ENCODE results near the gene TMEM154.
"Not testable (repeated sequence)": the region's sequence is repeated elsewhere in the genome, so short reads cannot be mapped to it uniquely, and the experiment has no call there.

The TMEM154 gene

DNA sequence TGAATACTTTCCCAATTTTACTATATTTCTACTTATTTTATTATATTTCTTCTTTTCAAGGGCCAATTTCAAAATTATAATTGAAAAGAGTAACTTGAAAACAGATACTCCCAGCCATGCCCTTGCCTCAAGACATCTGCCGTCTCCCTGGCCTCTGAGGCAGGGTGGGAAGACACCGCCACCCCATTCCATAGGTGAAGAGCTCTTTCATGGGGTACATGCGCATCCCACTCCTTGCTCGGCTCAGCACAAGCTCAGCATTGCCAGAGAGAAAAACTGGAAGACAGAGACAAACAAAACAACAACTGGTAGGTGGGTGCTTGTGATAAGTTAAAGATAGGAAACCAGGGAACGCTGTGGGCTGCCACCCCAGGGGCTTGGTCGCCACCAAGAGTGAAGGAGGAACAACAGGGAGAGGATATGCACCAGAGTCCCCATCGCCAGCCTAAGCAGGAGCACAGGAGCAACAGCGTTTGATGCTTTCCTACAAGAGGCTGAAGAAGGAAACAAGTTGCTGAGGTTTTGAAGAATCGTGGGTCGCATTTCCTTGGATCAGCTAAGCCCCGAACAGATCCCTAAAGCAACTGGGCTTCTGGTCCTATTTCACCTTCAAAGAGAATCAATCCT lies 11.3 kb downstream of the TMEM154 start:
- DNase-seq (ENCODE audit: low read depth in 1 of 2, low spot score in 1 of 2) = no peak

DNA sequence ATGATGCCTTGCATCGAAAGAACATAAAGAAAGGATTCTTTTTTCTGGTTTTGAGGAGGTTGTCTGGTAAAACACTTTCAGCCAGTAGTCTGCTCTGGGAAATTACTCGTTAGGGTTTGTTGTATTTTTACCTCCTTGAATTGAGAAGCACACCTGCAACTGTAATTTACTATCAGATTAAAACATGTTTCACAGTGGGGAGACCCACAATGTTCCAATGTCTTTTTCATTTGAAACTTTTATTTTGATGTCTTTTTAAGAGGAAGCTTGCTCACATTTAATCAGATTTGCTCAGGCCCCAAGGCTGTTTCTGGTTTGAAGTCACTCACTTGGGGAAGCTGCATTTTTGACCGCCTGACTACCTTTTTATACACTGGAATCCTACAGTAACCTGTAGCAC lies 12.0 kb downstream of the TMEM154 start:
- DNase-seq (ENCODE audit: low read depth in 1 of 2, low spot score in 1 of 2) = no peak

DNA sequence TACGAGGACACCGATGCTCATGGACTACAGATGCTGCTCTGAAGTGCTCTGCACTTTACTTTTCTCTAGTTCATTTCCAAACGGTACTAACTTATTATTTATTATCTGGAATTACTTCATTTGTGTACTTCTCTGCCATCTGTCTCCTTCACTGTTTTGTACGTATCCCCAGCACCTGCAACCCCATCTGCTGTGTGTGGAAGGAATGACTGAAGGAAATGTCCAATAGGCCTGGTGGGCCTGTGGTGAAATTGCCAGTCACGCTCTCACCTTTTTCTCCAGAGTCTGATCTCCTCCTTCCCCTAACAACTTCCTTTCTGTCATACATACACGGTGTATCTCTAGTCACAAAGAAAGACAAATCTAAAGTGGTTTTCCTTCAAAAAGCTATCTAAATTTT lies 12.9 kb downstream of the TMEM154 start:
- no peak for DNase-seq (ENCODE audit: low read depth in 1 of 2, low spot score in 1 of 2)

DNA sequence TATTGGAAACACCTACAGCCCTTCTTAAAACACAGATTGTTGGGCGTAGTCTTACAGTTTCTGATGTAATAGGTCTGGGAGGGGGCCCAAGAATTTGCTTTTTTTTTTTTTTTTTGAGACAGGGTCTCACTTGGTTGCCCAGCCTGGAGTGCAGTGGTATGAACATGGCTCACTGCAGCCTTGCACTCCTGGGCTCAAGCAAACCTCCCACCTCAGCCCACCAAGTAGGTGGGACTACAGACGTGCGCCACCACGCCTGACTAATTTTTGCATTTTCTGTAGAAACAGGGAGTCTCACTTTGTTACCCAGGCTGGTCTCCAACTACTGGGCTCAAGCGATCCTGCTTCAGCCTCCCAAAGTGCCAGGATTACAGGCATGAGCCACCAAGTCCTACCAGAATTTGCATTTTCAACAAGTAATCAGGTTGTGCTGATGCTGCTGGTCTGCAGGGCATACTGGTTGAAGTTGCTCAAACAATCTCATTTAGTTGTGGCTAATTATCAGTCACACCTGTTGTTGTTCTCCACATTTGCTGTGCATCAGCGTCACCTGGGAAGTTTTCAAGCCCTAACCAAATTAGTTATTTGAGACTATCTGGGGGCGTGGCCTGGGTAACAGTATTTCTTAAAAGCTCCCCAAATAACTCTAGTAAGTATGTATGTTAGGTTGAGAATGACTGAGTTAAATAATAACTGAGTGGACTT lies 14.0 kb downstream of the TMEM154 start:
- DNase-seq (ENCODE audit: low read depth in 1 of 2, low spot score in 1 of 2) = no peak

DNA sequence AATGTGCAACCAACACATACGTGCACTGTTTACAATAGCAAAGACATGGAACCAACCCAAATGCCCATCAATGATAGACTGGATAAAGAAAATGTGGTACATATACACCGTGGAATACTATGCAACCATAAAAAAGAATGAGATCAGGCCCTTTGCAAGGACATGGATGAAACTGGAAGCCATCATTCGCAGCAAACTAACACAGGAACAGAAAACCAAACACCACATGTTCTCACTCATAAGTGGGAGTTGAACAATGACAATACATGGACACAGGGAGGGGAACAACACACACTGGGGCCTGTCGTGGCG lies 15.8 kb downstream of the TMEM154 start:
- DNase-seq (ENCODE audit: low read depth in 1 of 2, low spot score in 1 of 2) = not testable (repeated sequence)

DNA sequence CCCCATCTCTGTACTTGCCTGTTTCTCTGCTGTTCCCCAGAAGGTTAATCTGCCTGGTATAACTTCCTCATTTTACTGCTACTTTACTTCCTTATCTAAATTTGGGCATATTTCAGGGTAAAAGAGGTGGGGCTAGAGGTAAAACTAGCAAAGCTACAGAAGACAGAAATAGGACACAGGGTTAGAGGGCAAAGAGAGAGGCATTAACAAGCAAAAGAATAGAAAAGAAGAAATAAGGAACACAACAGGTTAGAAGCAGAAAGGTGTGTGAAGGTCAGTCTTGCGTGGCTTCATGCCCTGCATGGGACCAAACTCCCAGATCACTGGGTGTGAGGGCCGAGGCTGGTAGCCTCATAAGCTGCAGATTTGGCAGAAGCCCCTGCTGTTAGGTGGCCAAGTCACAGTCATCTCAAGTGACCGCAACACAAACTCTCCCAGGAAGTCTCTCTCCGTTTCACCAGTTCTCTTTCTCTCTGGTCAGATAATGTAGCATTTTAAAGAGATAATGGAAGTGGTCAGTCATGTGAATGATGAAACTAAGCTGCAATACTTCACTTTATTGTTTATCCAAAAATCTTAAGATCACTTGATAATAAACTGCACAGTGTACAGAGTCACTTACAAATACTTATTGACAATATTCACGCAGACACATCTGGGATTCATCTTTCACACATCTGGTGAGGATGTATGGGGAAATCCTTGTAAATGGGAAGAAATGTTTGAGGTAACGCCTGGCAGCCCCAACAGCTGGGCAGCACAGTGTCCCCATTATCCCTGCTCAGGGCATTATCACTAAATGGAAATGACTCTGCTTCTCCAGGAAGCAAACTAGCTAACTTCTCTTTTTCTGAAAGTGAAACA lies 16.4 kb downstream of the TMEM154 start:
- no peak for DNase-seq (ENCODE audit: low read depth in 1 of 2, low spot score in 1 of 2)

DNA sequence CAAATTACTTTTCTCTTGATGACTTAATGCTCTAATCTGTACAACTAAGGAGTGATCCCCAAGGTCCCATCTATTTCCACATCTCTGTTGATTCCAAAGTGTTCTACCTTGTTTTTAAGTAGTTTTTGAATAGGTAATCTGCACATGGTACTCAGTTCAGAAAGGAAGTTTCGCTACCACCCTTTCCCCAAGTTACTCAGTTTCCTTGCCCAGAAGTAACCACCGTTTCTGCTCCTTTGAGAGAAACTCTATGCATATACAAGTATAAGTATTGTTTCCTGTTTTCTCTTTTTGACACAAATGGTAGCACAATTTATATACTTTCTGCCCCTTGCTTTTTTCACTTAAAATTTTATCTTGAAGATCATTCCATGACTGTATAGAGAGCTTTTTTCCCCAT lies 18.1 kb downstream of the TMEM154 start:
- no peak for DNase-seq (ENCODE audit: low read depth in 1 of 2, low spot score in 1 of 2)

DNA sequence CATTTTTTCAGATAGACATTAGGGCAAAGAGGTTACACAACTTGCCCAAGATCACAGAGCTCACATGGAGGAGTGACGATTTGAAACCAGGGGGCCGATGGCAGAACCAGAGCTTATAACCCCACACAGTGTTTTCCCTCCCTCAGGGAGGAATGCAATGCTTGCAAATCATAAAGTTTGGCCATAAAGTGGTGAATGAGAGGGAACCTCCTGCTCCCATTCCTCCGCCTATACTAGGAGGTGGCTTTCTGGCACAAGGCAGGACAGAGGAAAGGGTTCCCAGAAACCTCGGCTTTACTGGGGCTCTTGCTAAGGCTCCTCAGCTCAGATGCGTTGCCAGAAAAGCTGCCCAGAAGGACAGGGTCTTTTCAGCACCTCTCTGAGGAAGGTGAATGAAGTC lies 19.3 kb downstream of the TMEM154 start:
- DNase-seq (ENCODE audit: low read depth in 1 of 2, low spot score in 1 of 2) = no peak

DNA sequence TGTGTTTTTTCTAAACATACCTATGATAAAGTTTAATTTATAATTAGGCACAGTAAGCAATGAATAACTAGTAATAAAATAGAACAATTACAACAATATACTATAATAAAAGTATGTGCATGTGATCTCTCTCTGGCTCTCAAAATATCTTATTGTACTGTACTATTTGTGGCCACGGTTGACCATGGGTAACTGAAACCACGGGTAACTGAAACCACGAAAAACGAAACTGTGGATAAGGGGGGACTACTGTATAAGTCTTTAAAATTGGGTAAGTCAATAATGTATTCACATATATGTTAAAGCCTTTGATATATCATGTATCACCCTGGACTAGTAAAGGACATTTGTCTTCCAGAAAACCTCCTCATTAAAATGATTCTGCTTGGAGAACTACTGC lies 20.0 kb downstream of the TMEM154 start:
- no peak for DNase-seq (ENCODE audit: low read depth in 1 of 2, low spot score in 1 of 2)

DNA sequence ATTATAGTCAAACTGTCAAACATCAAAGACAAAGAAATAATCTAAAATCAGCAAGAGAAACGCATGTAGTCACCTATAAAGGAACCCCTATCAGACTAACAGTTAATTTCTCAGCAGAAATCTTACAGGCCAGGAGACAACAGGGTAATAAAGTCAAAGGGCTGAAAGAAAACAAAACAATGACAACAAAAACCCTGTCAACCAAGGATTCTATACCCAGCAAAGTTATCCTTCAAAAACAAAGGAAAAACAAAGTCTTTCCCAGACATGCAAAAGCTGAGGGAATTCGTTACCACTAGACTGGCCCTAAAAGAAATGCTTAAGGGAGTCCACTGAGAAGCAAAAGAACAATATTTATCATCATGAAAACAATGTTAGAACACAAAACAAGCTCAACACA lies 22.1 kb downstream of the TMEM154 start:
- DNase-seq (ENCODE audit: low read depth in 1 of 2, low spot score in 1 of 2) = no peak

DNA sequence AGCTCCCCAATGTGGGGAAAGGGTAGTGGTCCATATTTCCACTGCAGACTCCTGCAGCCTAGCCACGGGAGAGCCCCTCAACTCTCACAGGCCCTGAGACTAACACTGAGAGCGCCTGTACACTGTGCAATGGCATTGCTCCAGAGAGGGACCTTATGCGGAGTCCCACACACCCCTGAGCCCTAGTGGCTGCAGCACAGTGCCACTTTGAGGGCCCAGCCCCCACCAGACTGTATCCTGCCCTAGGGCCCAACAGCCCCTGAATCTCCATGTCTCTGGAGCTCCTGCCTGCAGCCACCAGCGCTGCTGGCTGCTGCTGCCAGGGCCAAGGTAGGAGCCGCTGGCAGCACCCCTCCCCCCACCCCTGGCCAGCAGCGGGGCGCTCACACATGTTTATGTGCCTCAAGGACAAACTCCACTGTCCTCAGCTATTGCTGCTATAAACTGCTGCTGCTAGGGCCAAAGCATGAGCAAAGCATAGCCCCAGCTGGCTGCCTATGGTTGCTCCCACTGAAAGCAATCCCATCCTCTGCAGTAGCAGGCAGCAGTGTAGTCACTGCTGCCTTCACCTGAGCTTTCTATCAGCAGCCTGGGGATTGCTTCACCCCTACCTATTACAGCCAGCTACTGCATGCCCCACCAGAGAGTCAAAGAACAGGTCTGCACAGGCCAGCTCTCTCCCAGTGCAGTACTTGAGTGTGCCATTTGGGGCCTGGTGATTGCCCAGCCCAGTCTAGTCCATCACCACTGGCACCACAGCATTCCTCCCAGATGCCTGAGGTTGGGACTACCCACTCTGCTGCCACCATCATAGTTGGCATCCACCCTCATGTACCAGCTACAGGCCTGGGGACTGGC lies 24.3 kb downstream of the TMEM154 start:
- no peak for DNase-seq (ENCODE audit: low read depth in 1 of 2, low spot score in 1 of 2)

DNA sequence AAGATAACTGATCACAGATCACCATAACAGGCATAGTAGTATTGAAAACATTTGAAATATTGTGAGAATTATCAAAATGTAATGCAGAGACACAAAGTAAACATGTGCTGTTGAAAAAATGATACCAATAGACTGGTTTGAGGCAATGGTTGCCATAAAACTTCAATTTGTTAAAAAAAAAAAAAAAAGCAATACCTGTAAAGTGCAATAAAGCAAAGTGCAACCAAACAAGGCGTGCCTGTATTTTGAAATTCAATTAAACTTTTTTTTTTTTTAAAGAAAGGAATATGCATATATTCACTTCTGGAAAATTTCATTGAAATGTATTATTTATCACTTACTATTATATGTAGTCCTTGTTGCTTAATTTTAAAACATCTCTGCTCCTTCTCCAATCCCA lies 27.7 kb downstream of the TMEM154 start:
- no peak for DNase-seq (ENCODE audit: low read depth in 1 of 2, low spot score in 1 of 2)

DNA sequence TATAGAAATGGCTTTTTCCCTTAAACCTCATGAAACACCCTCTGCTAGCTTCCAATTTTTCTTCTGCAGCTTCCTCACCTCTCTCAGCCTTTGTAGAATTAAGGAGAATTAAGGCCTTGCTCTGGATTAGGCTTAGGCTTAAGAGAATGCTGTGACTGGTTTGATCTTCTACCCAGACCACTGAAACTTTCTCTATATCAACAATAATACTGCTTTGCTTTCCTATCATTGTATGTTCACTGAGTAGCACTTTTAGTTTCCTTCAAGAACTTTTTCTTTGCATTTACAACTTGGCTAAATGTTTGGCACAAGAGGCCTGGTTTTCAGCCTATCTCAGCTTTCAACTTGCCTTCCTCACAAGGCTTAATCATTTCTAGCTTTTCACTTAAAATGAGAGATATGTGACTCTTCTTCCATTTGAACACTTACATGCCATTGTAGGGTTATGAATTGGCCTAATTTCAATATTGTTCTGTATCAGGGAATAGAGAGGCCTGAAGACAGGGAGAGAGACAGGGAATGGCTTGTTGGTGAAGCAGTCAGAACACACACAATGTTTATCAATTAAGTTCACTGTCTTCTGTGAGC lies 28.2 kb downstream of the TMEM154 start:
- DNase-seq (ENCODE audit: low read depth in 1 of 2, low spot score in 1 of 2) = no peak

DNA sequence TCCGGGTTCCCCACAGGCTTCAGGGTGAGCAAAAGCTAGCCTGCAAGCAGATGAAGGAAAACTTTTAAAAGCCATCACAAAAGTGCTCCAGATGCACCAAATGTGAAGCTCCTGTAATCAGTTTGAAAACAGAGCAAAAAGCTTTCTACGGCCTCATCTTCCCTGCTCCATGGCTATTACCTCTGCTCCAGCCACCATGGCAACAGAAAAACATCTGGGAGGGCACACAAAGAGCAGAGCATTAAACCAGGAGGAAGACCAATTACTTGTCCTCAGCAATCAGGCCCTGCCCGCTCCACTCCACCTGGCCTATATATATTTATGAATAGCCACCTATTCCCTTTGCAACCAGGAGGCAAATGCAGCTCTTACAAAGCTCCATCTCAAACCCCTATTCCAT lies 33.6 kb downstream of the TMEM154 start:
- DNase-seq (ENCODE audit: low read depth in 1 of 2, low spot score in 1 of 2) = no peak

DNA sequence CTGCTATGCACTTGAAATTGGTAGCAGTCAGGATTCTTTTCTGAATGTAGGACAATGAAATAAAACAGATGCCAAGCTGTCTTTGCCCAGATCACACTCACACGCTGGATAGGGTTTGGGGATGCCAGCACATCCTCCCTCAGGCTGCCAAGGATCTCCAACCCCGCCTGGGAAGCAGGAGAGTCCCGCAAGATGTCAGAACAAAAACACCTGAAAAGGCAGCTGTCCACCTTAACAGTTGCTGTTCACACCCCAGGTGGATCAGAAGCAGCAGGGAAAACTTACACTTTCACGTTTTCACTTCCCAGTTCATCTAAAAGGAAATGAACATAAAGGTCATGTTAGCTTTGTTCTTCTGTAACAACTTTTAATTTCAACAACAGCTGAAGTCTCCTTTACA lies 35.7 kb downstream of the TMEM154 start:
- DNase-seq (ENCODE audit: low read depth in 1 of 2, low spot score in 1 of 2) = no peak

DNA sequence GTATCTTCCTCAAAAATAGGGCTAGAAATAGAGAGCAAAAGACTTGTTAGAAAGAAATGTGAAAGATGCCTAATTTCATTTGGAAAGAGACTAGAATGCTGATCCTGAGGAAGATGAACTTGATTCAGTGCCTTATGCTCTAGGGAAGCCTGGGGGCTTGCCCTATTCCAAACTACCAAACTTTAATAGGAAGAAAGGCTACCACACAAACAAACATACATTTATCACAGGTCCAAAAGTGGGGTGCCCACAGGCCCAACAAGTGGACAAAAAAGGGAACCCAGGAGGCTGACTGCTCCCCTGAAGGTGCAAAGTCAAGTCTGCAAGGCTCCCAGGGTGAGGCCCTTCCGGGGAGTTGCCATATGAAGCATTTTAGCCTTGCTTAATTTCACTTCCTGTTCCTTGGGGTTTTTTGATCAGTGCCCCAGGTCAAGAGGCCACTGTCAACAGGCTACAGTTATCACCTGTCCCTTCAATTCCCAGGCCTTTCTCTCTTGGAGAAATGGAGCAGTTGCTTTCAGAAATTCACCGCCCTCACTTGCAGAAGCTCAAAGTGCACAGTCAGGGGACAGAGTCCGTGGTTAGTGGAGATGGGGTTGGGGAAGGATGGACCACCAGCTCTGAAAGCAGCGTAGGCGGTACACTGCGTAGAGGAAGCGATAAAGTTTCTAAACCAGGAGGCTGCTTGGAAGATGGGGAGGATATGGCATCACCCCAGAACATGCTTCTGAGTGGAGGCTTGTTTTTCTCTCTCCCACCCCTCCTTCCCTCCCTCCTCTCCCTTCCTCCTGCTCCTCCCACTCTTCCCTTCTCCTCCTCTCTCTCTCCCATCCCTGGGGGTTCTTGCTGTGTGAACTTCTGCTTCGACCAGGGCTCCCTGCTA lies 36.4 kb downstream of the TMEM154 start:
- DNase-seq (ENCODE audit: low read depth in 1 of 2, low spot score in 1 of 2) = no peak

DNA sequence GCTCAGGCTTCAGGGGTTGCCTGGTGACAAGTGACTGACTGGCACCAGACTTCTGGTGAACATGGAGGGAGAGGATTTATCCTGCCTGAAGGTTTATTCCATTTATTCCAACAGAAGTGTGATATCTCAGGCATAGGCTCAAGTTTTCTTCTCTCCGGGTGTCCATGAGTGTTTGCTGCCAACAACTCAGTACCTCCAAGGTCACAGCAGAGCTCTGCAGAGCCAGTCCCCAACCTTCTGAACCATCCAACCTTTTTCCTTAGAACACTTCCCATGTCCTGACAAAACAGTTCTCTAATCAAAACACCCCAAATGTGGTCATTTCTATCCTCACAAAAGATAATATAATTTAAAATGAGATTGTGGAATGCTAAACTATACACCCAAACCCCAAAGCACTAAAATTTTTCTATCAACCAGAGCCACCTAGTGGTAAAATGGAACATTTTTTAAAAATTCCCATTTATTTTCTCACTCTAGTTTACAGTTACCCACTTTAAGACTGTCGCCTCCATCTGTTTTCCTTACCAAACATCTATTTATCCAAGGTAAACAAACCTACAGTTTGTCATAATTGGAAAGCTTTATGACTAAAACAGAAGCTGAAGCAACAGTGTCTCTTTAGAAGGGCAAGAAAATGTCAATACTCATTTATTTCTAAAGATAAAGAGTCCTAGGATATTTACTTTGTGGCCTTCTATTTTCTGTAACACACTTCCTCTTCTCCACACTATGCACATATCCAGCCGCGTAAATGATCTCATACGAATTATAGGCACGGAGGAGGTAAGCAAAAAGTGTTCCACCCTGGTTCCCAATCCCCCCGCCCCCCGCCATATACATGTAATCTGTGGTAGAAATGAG lies 39.5 kb downstream of the TMEM154 start:
- no peak for DNase-seq (ENCODE audit: low read depth in 1 of 2, low spot score in 1 of 2)

DNA sequence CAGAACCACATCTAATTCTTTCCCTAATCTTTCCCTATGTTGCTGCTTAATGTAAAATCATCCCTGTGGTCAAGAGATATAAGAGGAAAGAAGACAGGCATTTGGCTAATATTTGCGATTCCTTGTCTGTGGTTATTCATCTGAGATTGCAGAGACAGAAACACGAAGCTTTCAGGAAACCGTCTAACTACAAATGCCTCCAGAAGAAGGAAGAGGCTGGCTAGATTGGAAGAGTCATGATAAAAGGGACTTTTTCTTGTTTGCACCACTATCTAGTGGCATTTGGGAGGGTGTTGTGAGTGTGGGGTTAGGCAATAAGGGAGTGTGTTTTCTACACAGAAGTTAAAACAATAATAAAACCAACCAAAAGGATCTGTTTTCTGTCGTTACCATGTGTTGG lies 43.9 kb downstream of the TMEM154 start:
- DNase-seq (ENCODE audit: low read depth in 1 of 2, low spot score in 1 of 2) = no peak

DNA sequence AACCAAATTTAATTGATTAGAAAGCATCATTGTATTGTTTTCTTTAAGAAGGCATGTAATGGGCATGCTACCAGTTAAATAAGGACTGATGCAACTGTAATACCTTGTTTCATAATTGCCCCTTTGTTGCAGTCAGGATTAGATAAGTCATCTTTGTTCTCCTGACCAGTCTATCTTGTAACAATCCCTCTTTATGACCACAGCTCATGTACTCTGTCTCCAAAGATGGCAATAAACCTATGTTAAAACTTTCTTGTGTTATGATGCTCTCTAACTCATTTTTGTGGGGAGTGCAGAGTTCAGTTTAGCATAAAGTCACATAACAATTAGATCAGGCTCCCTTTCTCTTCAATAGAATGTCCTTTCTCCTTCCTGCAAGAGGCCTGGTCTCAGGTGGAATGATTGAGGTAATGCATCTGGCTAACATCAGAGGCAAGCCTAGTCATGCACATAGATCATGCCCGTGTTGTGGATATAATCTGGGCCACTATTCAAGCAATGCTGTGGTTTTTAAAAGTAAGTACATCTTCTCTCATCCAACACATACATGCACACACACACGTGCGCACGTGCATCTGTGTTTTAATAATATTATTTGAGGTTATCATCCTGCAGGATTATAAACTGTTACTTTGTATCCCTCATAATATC lies 45.6 kb downstream of the TMEM154 start:
- DNase-seq (ENCODE audit: low read depth in 1 of 2, low spot score in 1 of 2) = no peak
